SK-N-MC (cell line): ENCODE data around the gene ACTR6.
A peak's percentile ranks its signal among the peaks of the same experiment; 100 is the strongest.

Experiments used
- DNase-seq: peaks from one replicate; pipeline ENCODE4 v3.0.0-alpha.2; 2011; ENCODE audit warnings: low read depth, low spot score
- H3K27ac ChIP-seq: fragments of 200-600 bp; sonication (generic); 2 replicates; pipeline ENCODE4 v1.5.1; 2016; ENCODE audit warnings: mixed run types
- H3K36me3 ChIP-seq: fragments of 200-600 bp; sonication (generic); 2 replicates; pipeline ENCODE4 v1.6.1; 2017; ENCODE audit warnings: antibody characterized with exemption, low read length, mixed read lengths; ENCODE audit not compliant: insufficient read depth
- H3K4me3 ChIP-seq: fragments of 200-600 bp; sonication (generic); 2 replicates; pipeline ENCODE4 v1.5.1; 2016
- H3K9ac ChIP-seq: fragments of 200-600 bp; sonication (generic); 2 replicates; pipeline ENCODE4 v1.8.0; 2017; ENCODE audit warnings: mixed run types, mixed read lengths; ENCODE audit not compliant: insufficient read length
- H3K9me3 ChIP-seq: fragments of 200-600 bp; sonication (generic); 2 replicates; pipeline ENCODE4 v1.6.1; 2017; ENCODE audit warnings: low read depth, mild to moderate bottlenecking, antibody characterized with exemption, low read length, moderate library complexity, mixed read lengths
- EZH2 ChIP-seq: fragments of 200-600 bp; sonication (generic); IDR thresholded peaks from one replicate; pipeline ENCODE4 v1.6.1; 2017; ENCODE audit warnings: antibody characterized with exemption
- FOXP2 ChIP-seq: optimal IDR thresholded peaks from 2 replicates; pipeline ENCODE3; 2011; ENCODE audit warnings: mild to moderate bottlenecking, moderate library complexity; ENCODE audit not compliant: insufficient read depth; ENCODE audit errors: extremely low read length, control extremely low read depth
- POLR2AphosphoS5 ChIP-seq: IDR thresholded peaks from 2 replicates; pipeline ENCODE4 v1.6.1; 2012; ENCODE audit warnings: mild to moderate bottlenecking, low read depth, low read length, borderline replicate concordance

ACTR6 gene

DNA sequence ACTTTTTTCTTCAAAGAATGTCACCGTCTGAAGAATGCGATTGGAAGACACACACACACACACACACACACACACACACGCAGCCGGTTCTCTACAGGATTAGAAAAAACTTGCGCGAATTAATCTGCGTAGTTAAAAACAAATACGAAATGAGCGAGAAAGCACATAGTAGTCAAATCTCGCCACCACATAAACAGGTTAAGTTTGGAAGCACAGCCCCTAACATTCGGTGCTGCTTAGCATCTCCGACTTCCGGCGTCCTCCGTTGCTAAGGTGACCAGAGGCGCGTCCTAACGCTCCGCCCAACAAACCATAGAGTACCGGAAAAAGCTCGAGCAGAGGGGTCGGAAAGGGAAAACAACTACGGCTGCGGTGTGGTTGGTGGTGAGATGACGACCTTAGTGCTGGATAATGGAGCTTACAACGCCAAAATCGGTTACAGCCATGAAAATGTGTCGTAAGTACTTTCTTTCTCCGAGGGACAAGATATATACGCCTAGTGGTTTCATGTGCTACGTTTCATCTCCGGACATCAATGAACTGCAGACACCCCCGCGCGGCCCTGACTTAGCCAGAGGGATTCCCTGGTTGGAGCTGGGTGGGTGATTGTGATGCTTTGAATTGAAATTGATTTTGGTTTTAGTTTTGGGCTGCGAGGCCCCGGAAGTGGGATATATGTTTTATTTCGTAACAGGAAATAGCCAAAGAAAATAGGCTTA lies at the start of gene ACTR6:
ACTR6 (plus strand) TSS at position 353 of the 719 bp plus-strand sequence; CDS start at position 390, 37 bp downstream.
- H3K27ac ChIP-seq, result peak within 1 kb of the TSS; percentile 61; the same call in 1 of the 2 replicates
- H3K9me3 ChIP-seq, result no peaks in the 10 kb centered on the region
- TF ChIP-seq FOXP2, result no peak
- TF ChIP-seq POLR2AphosphoS5, result peak; percentile 95
- peak within 1 kb of the TSS; percentile 93 for H3K9ac ChIP-seq
- H3K36me3 ChIP-seq, result peaks cover 7% of the 10 kb centered on the region
- H3K4me3 ChIP-seq, result peak within 1 kb of the TSS; percentile 95
- peak; percentile 86 for DNase-seq

DNA sequence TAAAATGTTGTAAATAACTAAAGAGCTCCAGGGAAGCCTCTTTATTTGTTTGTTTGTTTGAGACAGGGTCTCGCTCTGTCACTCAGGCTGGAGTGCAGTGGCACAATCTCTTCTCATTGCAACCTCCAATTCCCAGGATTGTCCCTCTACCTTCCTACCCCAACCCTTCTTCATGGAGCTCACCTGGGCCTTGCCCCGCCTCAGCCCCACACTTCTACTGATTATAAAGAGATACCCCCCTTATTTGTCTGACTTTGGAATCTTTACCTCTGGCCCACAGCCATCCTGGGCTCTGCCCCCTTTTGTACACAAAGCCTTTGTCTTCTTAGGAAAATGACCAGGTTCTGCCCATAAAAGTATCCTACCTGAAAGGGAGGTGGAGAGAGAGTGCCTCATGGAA lies 48.8 kb upstream of the ACTR6 start:
- Histone ChIP-seq H3K36me3 (no peaks in the 10 kb centered on the region), H3K27ac (no peak overlapping the region), H3K4me3 (no peak overlapping the region), H3K9me3 (no peaks in the 10 kb centered on the region), H3K9ac (no peak overlapping the region)
- TF ChIP-seq EZH2, result no peak
- TF ChIP-seq FOXP2, result no peak
- TF ChIP-seq POLR2AphosphoS5, result no peak
- DNase-seq, result no peak

DNA sequence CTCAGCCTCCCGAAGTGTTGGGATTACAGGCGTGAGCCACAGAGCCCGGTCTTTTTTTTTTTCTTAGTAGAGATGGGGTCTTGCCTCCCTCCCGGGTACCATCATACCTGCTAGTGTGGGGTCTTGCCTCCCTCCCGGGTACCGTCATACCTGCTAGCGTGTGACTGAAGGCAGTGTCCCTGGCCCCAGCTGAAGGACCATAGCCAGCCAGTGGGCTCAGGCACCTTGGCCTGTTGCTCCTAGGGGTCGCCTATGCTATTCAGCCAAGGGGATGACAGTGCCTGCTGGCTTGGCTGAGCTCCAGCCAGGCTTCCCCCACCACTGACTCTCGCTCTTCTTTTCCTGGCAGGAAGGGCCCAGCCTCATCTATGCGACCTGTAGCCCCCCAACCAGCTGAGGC lies 47.5 kb upstream of the ACTR6 start:
- Histone ChIP-seq H3K27ac (no peak overlapping the region), H3K9ac (no peak overlapping the region), H3K9me3 (no peaks in the 10 kb centered on the region), H3K36me3 (no peaks in the 10 kb centered on the region), H3K4me3 (no peak overlapping the region)
- no peak for DNase-seq
- TF ChIP-seq POLR2AphosphoS5 (no peak), EZH2 (no peak), FOXP2 (no peak)

DNA sequence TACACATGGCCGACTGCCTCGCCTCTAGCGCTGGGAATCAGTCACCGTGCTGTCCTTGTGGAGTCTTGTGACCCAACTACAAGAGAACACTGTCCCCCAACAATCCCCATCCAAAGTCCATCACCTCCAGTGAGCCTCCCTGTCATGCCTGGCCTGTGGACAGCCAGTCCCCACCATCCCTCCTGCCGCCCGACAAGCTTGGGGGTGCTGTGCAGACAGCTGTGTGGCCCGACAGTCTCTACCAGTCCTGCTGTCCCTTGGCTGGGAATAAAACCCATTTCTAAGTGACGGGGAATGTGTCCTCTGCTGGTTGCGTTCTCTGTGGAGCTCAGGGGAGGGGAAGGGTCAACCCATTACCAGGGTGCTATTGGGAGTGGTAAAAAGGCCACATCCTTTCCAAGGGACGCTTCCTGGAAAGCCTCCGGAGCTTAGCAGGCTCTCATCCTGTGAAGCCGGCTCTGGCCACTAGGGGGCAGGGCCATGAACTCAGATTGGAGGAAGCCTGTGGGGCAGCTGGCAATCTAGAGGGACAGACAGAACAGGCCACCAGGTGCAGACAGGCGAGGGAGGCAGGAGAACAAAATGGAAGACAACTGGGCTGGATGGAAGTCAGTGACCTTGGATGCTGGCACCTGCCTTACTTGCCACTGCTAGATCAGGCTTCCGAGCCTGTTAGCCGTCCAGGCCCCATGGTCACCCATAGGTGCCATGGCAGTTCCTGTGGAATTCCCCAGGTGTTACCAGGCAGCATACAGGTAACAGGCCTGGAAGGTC lies 46.0 kb upstream of the ACTR6 start:
- Histone ChIP-seq H3K4me3 (no peak overlapping the region), H3K36me3 (no peaks in the 10 kb centered on the region), H3K27ac (no peak overlapping the region), H3K9ac (no peak overlapping the region), H3K9me3 (no peaks in the 10 kb centered on the region)
- no peak for DNase-seq
- TF ChIP-seq POLR2AphosphoS5, result no peak
- TF ChIP-seq EZH2, result no peak
- no peak for TF ChIP-seq FOXP2

DNA sequence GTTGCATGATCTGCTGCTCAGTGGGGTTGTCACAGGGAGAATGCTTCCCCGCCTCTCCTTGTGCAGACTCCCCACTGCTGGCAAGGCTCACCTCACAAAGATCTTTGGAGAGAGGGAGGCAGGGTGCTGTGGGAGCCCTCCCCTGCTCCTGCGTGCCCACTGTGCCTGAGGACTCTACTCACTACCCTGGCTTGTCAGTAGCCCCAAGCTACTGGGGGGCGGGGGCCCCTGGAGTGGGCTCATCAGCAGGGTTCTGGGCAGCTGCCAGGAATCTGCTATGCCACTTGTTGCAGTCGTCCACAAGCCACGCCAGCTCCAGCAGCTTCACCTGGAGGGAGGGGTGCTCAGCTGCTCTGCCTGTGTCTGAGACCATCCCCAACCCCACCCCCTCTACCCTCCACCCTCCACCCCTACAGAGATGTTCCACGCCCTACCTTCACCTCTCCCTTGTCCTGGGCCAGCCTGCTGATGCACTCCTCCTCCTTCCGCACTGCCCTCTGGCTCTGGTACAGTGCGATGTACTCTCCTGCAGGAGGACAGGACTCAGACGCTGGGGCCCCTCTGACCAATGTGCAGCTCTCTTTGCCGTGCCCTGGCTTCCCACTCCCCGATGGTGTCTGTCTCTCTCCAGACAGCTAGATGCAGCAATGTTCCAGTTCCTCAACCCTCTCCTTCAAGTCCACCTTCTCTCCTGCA lies 43.7 kb upstream of the ACTR6 start:
- Histone ChIP-seq H3K4me3 (no peak overlapping the region), H3K27ac (no peak overlapping the region), H3K36me3 (no peaks in the 10 kb centered on the region), H3K9ac (no peak overlapping the region), H3K9me3 (no peaks in the 10 kb centered on the region)
- TF ChIP-seq EZH2, result no peak
- TF ChIP-seq FOXP2, result no peak
- no peak for TF ChIP-seq POLR2AphosphoS5
- DNase-seq, result no peak

DNA sequence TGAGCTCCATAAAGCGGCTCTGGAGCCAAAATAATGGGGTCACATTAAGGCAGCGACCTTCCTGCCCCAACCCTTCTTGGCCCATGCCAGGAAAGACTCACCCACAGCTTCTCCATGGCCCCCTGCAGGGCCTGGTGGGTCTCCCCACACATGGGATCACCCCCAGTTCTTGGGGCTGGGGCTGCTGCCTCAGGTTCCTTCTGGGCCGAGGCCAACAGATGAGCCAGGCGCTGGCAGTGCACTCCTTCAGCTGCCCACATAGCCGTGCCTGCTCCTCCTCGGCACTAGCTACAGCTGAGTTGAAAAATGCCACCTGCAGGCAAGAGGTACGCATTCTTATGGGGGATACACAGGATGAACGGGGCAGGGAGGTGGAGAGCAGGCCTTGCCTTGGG lies 43.2 kb upstream of the ACTR6 start:
- Histone ChIP-seq H3K36me3 (no peaks in the 10 kb centered on the region), H3K4me3 (no peak overlapping the region), H3K27ac (no peak overlapping the region), H3K9ac (no peak overlapping the region), H3K9me3 (no peaks in the 10 kb centered on the region)
- no peak for DNase-seq
- TF ChIP-seq EZH2 (no peak), FOXP2 (no peak), POLR2AphosphoS5 (no peak)

DNA sequence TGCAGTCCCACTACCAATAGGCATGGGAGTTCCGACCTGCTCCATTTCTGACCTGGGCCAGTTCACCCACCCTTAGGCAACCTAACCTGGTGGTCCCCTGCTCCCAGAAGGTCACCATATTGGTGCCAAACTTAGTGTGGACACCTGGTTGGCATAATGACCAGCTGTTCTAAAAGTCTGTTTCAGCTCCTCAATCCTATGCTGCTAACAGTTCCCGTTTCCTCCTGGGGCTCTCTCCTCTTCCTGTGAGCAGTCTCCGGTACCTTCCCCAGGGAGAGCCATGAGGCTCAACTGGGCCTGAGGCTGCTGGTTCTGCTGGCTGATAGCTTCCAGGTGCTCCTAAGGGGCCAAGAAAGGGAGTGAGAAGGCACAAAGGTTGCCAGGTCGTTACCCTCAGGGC lies 42.1 kb upstream of the ACTR6 start:
- H3K9ac ChIP-seq, result no peak overlapping the region
- no peaks in the 10 kb centered on the region for H3K9me3 ChIP-seq
- H3K27ac ChIP-seq, result no peak overlapping the region
- H3K36me3 ChIP-seq, result no peaks in the 10 kb centered on the region
- H3K4me3 ChIP-seq, result no peak overlapping the region
- no peak for TF ChIP-seq EZH2
- TF ChIP-seq FOXP2, result no peak
- no peak for TF ChIP-seq POLR2AphosphoS5
- no peak for DNase-seq

DNA sequence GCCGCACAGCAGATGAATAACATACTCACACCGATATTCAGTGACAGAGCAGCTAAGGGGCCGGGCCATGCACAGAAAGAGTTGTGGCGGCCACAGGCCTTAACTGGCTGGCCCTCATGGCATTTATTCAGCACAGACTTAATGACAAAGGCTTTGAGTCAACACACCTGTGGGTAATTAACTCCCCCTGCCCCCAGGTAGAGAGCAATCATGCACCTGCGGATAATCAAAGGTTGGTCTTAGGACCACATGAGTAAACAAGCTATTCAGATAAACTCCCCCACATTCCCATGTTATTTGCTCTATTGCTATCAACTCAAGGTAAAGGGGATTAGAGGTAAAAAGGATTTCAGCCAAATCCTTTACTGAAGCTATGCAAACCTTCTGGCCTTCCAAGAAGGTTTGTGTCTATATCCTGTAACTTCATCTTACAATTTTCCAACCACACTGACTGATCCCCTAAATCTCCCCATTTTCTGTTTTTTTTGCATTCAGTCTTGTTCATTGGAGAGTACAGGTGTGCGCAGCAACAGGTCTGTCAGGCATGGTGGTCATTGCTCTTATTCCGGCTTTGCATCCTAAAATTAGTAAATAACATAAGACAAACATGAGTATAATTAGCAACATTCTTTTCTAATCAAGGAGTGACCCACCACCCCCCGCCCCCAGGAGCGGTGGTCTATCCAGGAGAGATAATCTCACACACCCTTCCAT lies 41.1 kb upstream of the ACTR6 start:
- Histone ChIP-seq H3K27ac (no peak overlapping the region), H3K36me3 (no peaks in the 10 kb centered on the region), H3K4me3 (no peak overlapping the region), H3K9me3 (no peaks in the 10 kb centered on the region), H3K9ac (no peak overlapping the region)
- TF ChIP-seq POLR2AphosphoS5 (no peak), FOXP2 (no peak), EZH2 (no peak)
- no peak for DNase-seq
